ENCODE measurements around the gene PDZD2.

DNA sequence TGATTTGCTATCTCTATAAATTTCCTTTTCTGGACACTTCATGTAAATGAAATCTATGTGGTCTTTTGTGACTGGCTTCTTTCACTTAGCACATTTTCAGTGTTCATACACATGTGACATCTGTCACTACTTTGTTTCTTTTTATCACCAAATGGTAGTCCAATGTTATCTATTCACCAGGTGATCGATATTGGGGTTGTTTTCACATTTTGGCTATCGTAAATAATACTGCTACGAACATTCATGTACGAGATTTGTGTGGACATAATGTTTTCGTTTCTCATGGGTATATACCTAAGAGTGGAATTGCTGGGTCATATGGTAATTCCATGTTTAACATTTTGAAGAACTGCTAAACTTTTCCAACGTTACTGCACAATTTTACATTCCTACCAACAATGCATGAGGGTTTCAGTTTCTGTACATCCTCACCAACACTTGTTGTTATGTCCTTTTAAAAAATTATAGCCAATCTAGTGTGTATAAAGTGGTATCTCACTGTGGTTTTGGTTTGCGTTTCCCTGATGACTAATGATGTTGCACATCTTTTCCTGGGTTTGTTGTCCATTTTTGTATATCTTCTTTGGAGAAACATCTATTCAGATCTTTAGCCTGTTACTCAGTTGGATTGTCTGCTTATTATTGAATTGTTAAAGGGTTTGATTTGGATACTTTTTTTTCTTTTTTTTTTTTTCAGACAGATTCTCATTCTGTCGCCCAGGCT lies 263.0 kb downstream of the PDZD2 start:
- TF ChIP-seq, protein P1, sequence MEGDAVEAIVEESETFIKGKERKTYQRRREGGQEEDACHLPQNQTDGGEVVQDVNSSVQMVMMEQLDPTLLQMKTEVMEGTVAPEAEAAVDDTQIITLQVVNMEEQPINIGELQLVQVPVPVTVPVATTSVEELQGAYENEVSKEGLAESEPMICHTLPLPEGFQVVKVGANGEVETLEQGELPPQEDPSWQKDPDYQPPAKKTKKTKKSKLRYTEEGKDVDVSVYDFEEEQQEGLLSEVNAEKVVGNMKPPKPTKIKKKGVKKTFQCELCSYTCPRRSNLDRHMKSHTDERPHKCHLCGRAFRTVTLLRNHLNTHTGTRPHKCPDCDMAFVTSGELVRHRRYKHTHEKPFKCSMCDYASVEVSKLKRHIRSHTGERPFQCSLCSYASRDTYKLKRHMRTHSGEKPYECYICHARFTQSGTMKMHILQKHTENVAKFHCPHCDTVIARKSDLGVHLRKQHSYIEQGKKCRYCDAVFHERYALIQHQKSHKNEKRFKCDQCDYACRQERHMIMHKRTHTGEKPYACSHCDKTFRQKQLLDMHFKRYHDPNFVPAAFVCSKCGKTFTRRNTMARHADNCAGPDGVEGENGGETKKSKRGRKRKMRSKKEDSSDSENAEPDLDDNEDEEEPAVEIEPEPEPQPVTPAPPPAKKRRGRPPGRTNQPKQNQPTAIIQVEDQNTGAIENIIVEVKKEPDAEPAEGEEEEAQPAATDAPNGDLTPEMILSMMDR (IDR thresholded peaks at IDR 0.05) = no peak
- TF ChIP-seq EZH2 (IDR thresholded peaks at IDR 0.05) = no peak

All from neural progenitor cell (in vitro differentiated cells).